Measurements from ENCODE around the gene DELE1.

DELE1 gene

DNA sequence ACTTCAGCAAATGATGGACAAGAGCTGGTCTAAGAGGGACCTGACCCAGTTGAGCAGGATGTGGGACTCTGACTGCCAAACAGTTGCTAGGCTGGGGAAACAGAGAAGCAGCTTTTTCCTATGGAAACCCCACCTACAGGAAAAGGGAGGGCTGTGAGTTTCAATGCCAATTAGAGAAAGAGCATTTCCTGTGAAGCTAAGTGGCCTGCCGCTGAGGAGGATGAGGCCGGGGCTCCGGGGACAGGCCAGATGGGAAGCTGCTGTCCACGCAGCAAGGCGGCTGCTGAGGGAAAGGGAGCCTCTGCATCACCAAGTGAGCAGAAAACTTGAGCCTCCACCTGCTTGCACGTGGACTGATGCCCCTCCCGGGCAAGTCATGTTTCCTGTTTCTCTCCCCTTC is 34.4 kb downstream of the DELE1 start, which contains the start of gene PCDH12:
Gene PCDH12, minus strand, starts transcription at position 90 of the 400 bp plus-strand sequence. CDS start 351 bp downstream, outside the sequence.
- Histone ChIP-seq H3K9me3 (ENCODE audit: control insufficient read depth, insufficient read depth, low read length) (no peaks in the 10 kb centered on the region), H3K36me3 (ENCODE audit: control insufficient read depth, insufficient read depth, low read length) (no peaks in the 10 kb centered on the region), H3K4me1 (ENCODE audit: control insufficient read depth, insufficient read depth, low read length) (peaks cover 4% of the 10 kb centered on the region; the same call in 1 of the 2 replicates), H3K27ac (ENCODE audit: low read length) (no peak within 1 kb of the TSS), H3K27me3 (ENCODE audit: control insufficient read depth, insufficient read depth, low read length) (no peaks in the 10 kb centered on the region), H3K4me3 (ENCODE audit: low read length) (no peak within 1 kb of the TSS)
- no peak for DNase-seq (ENCODE audit: low read depth, low spot score)
- no CpG with 5 or more reads among the region's 7 CpGs for WGBS (ENCODE audit: insufficient coverage, insufficient read length)

DNA sequence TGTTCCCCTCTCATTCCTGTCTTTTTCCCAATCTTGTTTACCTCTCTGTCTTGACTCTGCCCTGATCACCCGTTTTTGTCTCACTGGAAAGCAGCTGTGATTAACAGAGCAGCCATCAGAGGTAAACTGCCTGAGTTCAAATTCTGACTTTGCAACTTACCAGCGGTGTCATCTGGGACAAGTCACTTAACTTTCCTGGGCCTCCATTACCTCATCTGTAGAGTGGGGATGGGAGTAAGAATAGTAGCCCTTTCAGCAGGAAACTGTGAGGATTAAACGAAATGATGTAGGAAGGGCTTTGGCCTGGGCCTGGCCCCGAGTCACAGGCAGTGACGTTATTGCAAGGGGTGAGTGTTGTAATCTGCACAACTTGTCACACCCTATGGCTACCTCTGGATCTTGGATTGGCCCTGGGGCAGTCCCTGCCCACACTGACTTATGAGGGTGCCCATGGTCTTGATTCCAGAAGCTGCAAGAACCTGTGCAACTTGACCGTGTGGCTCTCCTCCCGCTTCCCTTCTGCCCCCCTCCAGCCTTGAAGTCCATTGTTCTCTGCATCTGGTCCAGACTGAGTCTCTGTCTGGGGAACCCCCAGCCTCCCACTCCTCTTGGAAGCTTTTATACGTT is 35.0 kb downstream of the DELE1 start:
- WGBS (ENCODE audit: insufficient coverage, insufficient read length), result no CpG with 5 or more reads among the region's 8 CpGs
- DNase-seq (ENCODE audit: low read depth, low spot score), result no peak
- Histone ChIP-seq H3K4me3 (ENCODE audit: low read length) (no peak overlapping the region), H3K4me1 (ENCODE audit: control insufficient read depth, insufficient read depth, low read length) (peaks cover 4% of the 10 kb centered on the region; the same call in 1 of the 2 replicates), H3K36me3 (ENCODE audit: control insufficient read depth, insufficient read depth, low read length) (no peaks in the 10 kb centered on the region), H3K9me3 (ENCODE audit: control insufficient read depth, insufficient read depth, low read length) (no peaks in the 10 kb centered on the region), H3K27me3 (ENCODE audit: control insufficient read depth, insufficient read depth, low read length) (no peaks in the 10 kb centered on the region), H3K27ac (ENCODE audit: low read length) (no peak overlapping the region)

DNA sequence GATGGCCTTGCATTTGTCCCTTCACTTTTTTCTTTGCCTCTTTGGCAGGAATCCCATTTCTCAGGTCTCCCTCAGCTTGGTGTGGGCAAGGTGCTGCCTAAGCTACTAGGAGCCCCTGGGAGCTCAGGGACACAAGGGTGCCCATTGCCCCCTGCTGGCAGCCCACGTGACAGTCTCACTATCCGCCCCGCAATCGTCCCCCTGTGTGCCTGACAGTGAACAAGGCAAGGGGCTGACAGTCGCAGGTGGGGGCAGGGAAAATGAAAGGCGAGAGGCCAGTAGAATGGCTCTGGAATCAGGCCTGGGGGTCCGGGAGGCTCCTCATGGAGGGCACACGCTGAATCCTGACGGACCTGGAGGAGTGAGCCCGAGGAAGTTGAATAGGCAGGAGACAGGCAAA is 36.3 kb downstream of the DELE1 start:
- H3K4me3 ChIP-seq (ENCODE audit: low read length), result no peak overlapping the region
- no peak for DNase-seq (ENCODE audit: low read depth, low spot score)
- H3K27me3 ChIP-seq (ENCODE audit: control insufficient read depth, insufficient read depth, low read length), result no peaks in the 10 kb centered on the region
- no peaks in the 10 kb centered on the region for H3K36me3 ChIP-seq (ENCODE audit: control insufficient read depth, insufficient read depth, low read length)
- H3K4me1 ChIP-seq (ENCODE audit: control insufficient read depth, insufficient read depth, low read length), result peaks cover 4% of the 10 kb centered on the region; the same call in 1 of the 2 replicates
- no peak overlapping the region for H3K27ac ChIP-seq (ENCODE audit: low read length)
- no CpG with 5 or more reads among the region's 10 CpGs for WGBS (ENCODE audit: insufficient coverage, insufficient read length)
- no peaks in the 10 kb centered on the region for H3K9me3 ChIP-seq (ENCODE audit: control insufficient read depth, insufficient read depth, low read length)

DNA sequence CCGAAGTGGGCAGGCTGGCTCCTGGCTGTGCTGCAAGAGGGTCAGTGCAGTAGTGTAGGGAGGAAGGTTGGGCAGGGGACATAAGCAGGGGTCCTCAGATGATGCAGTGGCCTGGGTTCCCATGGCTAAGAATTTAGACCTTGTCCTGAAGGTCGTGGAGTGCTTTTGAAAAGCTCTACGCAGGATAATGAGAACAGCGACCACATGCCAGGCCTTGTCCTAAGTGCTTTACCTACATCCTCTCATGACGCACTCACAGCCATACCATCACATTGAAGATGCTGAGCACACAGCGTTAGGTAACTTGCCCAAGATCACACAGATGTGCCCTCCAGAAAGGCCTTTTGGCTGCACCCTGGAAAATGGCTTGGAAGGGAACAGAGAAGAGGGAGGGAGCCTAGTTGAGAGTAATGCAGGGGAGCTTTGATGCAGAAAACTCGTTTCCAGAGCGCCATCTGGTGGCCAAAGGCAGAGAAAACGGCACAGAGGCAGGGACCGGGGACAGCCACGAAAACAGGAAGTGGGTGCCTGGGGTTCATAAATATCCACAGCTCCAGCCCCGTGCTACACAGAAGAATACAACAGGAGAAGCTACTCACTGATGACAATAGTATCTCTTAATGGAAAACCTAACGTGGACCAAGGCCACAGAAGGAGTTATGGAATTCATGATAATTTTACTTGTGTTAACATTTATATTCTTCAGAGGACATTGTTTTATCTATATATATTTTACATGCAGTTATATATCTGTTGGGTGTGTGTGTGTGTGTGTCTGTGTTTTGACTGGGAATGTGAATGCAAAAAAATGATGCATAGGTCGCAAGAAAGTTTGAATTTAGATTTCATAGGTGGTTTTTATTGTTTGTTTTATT is 37.0 kb downstream of the DELE1 start:
- Histone ChIP-seq H3K36me3 (ENCODE audit: control insufficient read depth, insufficient read depth, low read length) (no peaks in the 10 kb centered on the region), H3K27me3 (ENCODE audit: control insufficient read depth, insufficient read depth, low read length) (no peaks in the 10 kb centered on the region), H3K4me3 (ENCODE audit: low read length) (no peak overlapping the region), H3K4me1 (ENCODE audit: control insufficient read depth, insufficient read depth, low read length) (peaks cover 4% of the 10 kb centered on the region; the same call in 1 of the 2 replicates), H3K27ac (ENCODE audit: low read length) (no peak overlapping the region), H3K9me3 (ENCODE audit: control insufficient read depth, insufficient read depth, low read length) (no peaks in the 10 kb centered on the region)
- DNase-seq (ENCODE audit: low read depth, low spot score), result peak; percentile 75
- WGBS (ENCODE audit: insufficient coverage, insufficient read length), result no CpG with 5 or more reads among the region's 14 CpGs

DNA sequence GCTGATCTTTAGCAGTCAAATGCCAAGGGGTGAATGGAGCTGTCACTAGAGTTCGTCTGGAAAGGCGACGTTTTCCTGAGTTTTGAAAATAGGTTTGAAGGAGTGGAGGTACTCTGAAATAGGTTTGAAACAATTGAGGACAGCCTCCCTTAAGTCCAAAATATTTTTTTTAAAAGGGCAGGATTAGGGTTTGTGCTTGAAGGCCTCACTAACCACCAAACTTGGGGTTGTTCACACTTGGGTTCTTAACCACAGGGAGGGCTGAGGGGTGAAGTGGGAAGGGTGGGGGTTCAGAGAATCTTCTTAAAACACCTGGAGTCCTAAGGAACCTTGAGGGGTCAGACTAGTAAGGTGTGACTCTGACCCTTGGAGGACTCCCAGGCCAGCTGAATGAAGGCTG is 37.8 kb downstream of the DELE1 start:
- Histone ChIP-seq H3K4me3 (ENCODE audit: low read length) (no peak overlapping the region), H3K36me3 (ENCODE audit: control insufficient read depth, insufficient read depth, low read length) (no peaks in the 10 kb centered on the region), H3K27me3 (ENCODE audit: control insufficient read depth, insufficient read depth, low read length) (no peaks in the 10 kb centered on the region), H3K27ac (ENCODE audit: low read length) (no peak overlapping the region), H3K9me3 (ENCODE audit: control insufficient read depth, insufficient read depth, low read length) (no peaks in the 10 kb centered on the region), H3K4me1 (ENCODE audit: control insufficient read depth, insufficient read depth, low read length) (peaks cover 4% of the 10 kb centered on the region; the same call in 1 of the 2 replicates)
- DNase-seq (ENCODE audit: low read depth, low spot score), result no peak
- WGBS (ENCODE audit: insufficient coverage, insufficient read length), result no CpG with 5 or more reads among the region's 3 CpGs

DNA sequence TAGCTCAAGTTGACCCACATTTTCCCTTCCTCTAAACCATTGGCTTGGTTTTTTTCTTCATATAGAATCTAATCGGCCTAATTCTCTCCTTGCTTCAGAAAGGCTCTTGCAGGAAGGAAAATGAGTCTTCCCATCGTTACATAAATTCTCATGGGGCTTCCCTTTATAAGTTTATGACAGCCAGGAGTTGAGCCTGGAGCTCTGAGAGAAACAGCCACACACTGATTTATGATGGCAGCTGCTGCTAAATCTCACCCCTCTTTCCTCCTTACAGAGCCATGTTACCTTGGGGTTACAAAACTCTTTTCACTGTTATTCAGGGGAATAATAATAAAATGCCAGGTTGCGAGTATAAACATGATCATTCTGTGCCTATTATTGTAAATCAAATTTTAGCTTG is 40.0 kb downstream of the DELE1 start:
- Histone ChIP-seq H3K4me3 (ENCODE audit: low read length) (no peak overlapping the region), H3K27ac (ENCODE audit: low read length) (no peak overlapping the region), H3K4me1 (ENCODE audit: control insufficient read depth, insufficient read depth, low read length) (peaks cover 4% of the 10 kb centered on the region; the same call in 1 of the 2 replicates), H3K9me3 (ENCODE audit: control insufficient read depth, insufficient read depth, low read length) (no peaks in the 10 kb centered on the region), H3K36me3 (ENCODE audit: control insufficient read depth, insufficient read depth, low read length) (no peaks in the 10 kb centered on the region), H3K27me3 (ENCODE audit: control insufficient read depth, insufficient read depth, low read length) (no peaks in the 10 kb centered on the region)
- WGBS (ENCODE audit: insufficient coverage, insufficient read length), result no CpG with 5 or more reads among the region's 3 CpGs
- DNase-seq (ENCODE audit: low read depth, low spot score), result no peak

DNA sequence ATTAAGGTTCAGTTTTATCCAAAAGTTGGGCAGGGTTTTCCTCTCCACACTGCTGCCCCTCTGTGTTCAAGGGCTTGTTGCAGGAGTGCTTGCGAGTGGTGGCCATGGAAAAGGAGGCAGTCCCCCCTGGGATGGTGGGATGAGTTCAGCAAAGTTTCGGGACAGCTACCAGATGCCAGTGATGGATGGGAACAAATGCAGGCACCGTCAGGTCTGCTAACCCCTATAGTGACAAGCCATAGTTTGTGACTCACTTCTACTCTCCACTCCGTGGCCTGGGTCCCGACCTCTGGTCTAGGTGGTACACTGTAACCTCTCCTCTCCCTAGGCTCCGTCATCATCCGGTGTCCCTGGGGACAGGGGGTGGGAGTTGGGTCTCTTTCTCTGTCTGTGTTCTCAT is 41.4 kb downstream of the DELE1 start:
- no peaks in the 10 kb centered on the region for H3K36me3 ChIP-seq (ENCODE audit: control insufficient read depth, insufficient read depth, low read length)
- H3K4me3 ChIP-seq (ENCODE audit: low read length), result no peak overlapping the region
- DNase-seq (ENCODE audit: low read depth, low spot score), result no peak
- H3K4me1 ChIP-seq (ENCODE audit: control insufficient read depth, insufficient read depth, low read length), result peaks cover 2% of the 10 kb centered on the region; the same call in 1 of the 2 replicates
- no peaks in the 10 kb centered on the region for H3K9me3 ChIP-seq (ENCODE audit: control insufficient read depth, insufficient read depth, low read length)
- H3K27me3 ChIP-seq (ENCODE audit: control insufficient read depth, insufficient read depth, low read length), result no peaks in the 10 kb centered on the region
- H3K27ac ChIP-seq (ENCODE audit: low read length), result no peak overlapping the region
- WGBS (ENCODE audit: insufficient coverage, insufficient read length), result no CpG with 5 or more reads among the region's 7 CpGs

DNA sequence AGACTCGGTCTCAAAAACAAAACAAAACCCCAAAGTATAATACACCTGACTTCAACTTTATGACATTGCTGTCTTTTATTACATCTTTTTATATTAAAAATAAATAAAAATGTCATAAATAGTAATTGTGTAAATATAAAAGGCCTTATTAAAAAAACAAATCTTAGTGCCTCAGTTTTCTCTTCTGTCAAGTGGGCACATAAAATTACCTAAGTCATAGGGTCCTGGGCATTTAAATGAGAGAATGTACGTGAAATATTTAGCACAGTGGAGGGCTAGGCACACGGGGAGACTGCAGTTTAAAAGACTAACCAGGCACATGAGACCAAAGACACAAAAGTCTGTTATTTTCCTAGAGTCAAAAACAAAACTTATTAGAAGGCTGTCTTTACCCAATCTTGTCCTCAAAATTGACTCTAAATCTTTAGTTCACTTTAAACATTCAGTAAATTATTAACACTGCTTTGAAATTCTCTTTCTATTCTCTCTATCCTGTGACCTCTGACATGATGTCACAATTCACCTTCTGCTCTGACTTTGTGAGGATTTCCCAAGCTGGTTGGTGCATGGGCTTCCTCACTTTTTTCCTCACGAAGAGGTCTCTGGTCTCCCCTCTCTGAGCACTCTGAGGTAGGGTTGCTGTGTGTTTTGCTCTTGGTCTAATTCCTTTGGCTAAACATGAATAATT is 42.7 kb downstream of the DELE1 start:
- H3K4me3 ChIP-seq (ENCODE audit: low read length), result no peak overlapping the region
- H3K4me1 ChIP-seq (ENCODE audit: control insufficient read depth, insufficient read depth, low read length), result no peaks in the 10 kb centered on the region; the same call in 1 of the 2 replicates
- WGBS (ENCODE audit: insufficient coverage, insufficient read length), result no CpG with 5 or more reads among the region's 4 CpGs
- H3K9me3 ChIP-seq (ENCODE audit: control insufficient read depth, insufficient read depth, low read length), result no peaks in the 10 kb centered on the region
- H3K27ac ChIP-seq (ENCODE audit: low read length), result no peak overlapping the region
- no peaks in the 10 kb centered on the region for H3K27me3 ChIP-seq (ENCODE audit: control insufficient read depth, insufficient read depth, low read length)
- H3K36me3 ChIP-seq (ENCODE audit: control insufficient read depth, insufficient read depth, low read length), result no peaks in the 10 kb centered on the region
- DNase-seq (ENCODE audit: low read depth, low spot score), result no peak

DNA sequence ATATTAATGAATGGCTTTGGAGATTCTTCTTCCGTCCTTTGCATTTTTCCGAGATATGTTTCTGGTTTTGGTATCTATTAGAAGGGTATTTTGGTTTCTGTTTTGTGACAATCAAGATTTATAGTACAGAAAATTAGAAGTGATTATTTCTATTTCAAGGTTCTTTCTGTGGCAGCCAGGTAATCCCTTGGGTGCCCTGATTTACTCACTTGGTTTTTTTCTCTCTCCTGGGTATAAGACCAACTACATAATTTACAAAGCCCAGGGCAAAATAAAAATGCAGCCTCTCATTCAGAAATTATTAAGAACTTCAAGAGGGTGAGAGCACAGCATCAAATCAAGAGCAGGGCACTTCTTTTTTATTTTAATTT is 43.3 kb downstream of the DELE1 start:
- Histone ChIP-seq H3K36me3 (ENCODE audit: control insufficient read depth, insufficient read depth, low read length) (no peaks in the 10 kb centered on the region), H3K27me3 (ENCODE audit: control insufficient read depth, insufficient read depth, low read length) (no peaks in the 10 kb centered on the region), H3K4me1 (ENCODE audit: control insufficient read depth, insufficient read depth, low read length) (no peaks in the 10 kb centered on the region; the same call in 1 of the 2 replicates), H3K9me3 (ENCODE audit: control insufficient read depth, insufficient read depth, low read length) (no peaks in the 10 kb centered on the region), H3K4me3 (ENCODE audit: low read length) (no peak overlapping the region), H3K27ac (ENCODE audit: low read length) (no peak overlapping the region)
- WGBS (ENCODE audit: insufficient coverage, insufficient read length), result no CpG with 5 or more reads among the region's 2 CpGs
- DNase-seq (ENCODE audit: low read depth, low spot score), result no peak

DNA sequence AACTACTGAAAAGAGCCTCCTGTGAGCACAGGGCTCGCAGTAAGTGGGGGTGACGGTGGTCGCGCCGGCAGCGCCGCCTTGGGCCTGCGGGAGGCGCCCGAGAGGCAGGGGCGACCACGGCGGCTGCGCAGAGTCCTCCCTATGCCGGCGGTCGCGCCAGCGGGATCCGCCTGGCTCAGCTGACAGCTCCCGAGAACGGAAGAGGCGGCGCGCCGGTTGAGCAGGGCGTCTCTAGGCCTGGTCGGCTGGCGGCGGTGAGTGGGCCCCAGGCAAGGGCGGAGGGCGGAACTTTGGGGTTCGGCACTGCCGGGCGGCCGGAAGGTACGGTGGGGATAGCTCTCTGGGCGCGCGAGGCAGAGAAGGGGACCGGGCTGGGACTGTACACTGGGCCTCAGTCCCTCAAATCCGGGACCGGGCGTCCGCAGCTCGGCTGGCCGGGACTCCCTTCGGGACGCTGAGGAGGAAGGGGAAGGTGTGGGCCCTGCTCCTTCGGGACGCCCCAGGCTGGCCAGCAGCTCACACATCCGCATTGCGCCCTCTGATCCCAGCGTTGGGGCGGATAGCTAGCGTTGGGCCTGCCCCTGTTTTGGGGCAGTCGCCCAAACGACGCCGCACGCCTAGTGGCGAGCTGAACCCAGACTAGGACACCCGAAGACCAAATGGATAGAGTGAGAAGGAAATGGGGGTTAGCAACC is 45.4 kb downstream of the DELE1 start, which contains the start of gene RNF14:
Gene RNF14, plus strand, starts transcription at position 192 of the 695 bp plus-strand sequence. CDS start 4,484 bp downstream, outside the sequence.
- Histone ChIP-seq H3K9me3 (ENCODE audit: control insufficient read depth, insufficient read depth, low read length) (no peaks in the 10 kb centered on the region), H3K27ac (ENCODE audit: low read length) (no peak within 1 kb of the TSS), H3K36me3 (ENCODE audit: control insufficient read depth, insufficient read depth, low read length) (no peaks in the 10 kb centered on the region), H3K4me1 (ENCODE audit: control insufficient read depth, insufficient read depth, low read length) (no peaks in the 10 kb centered on the region; the same call in 1 of the 2 replicates), H3K4me3 (ENCODE audit: low read length) (peak within 1 kb of the TSS; percentile 68), H3K27me3 (ENCODE audit: control insufficient read depth, insufficient read depth, low read length) (no peaks in the 10 kb centered on the region)
- peak; percentile 70 for DNase-seq (ENCODE audit: low read depth, low spot score)
- WGBS (ENCODE audit: insufficient coverage, insufficient read length), result no CpG with 5 or more reads among the region's 63 CpGs
